GM21381 (cell line): ENCODE data around the gene FREM1.

Experiments
- ATAC-seq: cut with Tn5 transposase; IDR thresholded peaks from one replicate; pipeline ENCODE4 v1.9.1; 2021; ENCODE audit warnings: mild to moderate bottlenecking, moderate library complexity; ENCODE audit not compliant: unreplicated experiment

The FREM1 gene

GRCh38 chr9:14909601-14909960 lies 647 bp downstream of the FREM1 start:
- ATAC-seq, result no peak

GRCh38 chr9:14909181-14909580 lies 1.0 kb downstream of the FREM1 start:
- no peak for ATAC-seq

DNA sequence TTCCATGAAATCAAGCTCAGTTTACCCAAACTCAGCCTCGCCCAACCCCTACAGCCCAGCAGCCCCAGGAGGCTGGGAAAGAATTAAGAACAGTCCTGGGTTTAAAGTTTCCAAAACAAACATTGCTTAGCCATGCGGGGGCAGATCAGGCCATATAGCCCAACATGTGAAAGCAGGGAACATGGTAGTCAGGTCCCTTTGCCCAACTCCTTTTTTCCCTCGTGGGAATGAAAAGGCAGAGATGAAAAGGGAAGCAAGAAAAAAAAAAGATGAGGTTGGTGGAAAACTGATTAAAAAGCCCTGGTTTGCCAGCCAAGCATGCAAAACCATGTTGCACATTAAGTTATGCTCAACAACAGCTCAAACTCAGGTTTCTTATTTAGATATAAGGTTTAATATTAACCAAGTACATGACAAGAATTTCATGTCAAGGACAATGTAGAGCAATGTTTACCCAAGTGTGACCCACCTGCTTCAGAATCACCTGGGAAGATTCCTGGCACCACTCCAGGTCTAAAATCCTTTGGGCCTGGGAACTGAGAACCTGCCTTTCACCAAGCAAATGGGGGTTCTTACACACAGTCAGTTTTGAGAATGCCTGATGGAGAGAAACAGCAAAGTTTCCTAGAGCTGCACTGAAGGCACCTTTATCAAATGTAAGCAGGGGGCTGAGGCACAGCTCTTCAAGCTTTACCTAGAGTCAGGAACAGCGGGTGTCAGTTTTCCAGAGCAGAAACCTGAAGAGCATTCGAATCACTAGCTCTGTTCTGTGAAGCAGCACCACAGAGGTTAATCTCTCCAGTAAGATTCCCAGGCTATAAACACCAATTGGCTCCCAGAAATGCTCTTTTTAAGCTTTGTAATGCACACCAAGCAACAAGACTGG lies 1.7 kb downstream of the FREM1 start:
- ATAC-seq, result no peak

DNA sequence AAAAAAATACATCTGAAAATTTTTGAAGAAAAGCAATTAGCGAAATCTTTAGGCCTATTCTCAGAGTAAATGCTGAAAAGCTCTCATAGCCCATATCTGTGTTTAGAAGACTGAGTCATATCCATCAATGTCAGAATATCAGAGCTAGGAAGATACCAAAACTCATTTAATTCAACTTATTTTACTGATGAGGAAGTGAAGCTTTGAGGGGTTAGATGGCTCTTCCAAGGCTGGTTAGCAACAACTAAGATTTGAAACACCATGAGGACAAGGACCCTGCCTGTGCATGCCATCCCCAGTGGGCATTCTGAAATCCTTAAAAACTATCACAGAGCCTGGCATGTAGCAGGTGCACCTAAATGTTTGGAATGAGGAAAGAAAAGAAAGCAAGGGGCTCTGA lies 2.5 kb downstream of the FREM1 start:
- no peak for ATAC-seq

GRCh38 chr9:14907360-14907685 lies 2.9 kb downstream of the FREM1 start:
- ATAC-seq, result no peak

GRCh38 chr9:14906644-14907359 lies 3.4 kb downstream of the FREM1 start:
- ATAC-seq, result no peak

DNA sequence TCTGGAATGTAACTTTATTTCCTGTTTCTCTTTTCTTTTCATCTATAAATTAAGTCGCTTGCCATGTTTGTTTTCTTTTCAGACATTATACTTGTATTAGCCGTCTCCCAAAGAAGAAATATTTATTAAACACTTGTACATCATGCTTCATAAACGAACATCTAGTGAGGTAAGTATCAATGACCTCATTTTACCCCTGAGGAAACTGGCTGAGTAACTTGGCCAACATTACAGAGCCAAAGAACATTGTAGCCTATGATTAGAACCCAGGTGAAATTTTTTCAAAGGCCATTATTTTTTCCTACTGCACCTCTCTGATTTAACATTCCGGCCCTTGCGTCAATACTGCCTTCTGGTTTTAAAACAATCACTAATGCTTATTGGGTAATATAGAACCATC lies 4.2 kb downstream of the FREM1 start:
- ATAC-seq, result no peak

DNA sequence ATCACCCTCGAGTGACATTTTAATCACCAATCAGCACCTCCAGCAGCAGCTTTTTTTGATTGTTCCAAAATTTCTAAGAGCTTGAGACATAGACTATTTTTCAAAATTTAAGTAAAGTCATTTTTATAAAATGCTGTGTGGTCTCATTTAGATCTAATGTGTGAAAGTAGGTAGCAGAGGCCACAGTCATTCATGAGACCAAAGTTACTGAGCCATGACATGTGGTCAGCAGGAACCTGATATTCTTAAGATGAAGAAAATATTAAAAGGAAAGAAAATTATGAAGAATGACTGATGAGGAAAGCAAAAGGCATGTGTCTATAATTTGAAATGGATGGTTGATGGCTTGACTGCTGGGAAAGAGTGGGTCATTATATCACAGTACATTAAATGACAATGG lies 7.2 kb downstream of the FREM1 start:
- no peak for ATAC-seq

DNA sequence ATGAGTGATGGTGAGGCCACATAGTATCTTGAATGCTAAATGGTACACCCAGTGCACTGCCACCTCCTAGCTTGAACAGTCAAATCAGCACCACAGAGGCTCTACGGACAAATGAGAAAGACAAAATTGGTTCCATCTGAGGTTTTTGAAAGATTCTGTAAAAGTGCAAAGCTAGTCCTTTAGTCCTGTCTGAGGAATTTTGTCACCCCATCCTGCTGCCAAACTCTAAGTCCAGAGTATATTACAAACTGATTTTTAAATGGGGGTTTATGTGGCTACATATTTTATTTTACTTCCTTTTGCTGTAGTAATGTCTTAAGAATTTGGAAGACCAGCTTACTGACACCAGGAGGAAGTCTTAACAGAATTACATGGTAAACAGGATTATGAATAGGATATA lies 7.7 kb downstream of the FREM1 start:
- ATAC-seq, result no peak

GRCh38 chr9:14899815-14900193 lies 10.4 kb downstream of the FREM1 start:
- no peak for ATAC-seq

DNA sequence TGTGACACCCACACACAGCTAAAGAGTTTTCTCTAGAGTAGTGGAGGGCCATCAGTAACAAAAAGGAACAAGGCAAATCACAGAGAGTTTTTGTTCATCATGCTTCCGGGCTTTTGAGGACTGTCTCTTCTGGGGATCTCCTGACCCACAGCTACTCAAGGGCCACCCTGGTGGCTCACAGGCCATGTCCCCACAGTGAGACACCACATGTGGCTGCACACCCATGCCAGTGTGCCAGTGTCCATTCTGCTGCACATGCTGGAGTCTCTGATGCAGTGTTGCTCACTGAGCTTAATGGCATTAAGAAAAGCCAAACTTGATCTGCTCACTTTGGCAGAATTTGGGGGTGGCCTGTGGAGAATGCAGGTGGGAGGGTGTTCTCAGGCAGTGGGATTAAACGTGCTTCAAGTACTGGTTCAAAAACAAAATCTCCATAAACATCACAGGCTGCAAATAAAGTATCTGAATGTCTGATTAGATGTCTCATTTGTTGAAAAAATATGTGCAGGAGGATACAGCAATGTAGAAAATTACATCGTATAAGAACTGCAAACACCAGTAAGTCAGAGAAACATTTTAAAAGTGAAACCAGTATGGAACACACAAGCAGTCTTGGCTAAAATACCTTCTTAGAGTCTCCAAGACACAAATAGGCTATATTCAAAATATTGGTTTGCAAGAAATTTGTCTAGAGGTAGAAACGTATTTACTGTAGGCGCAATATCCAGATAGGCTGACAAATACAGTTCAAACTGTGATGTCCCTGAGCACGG lies 11.0 kb downstream of the FREM1 start:
- ATAC-seq, result no peak

- ATAC-seq, result no peak
Observed at GRCh38 chr9:14895806-14896205, 14.4 kb downstream of the FREM1 start.

GRCh38 chr9:14893280-14893679 lies 16.9 kb downstream of the FREM1 start:
- no peak for ATAC-seq

- no peak for ATAC-seq
Observed at GRCh38 chr9:14891332-14891731, 18.9 kb downstream of the FREM1 start.

GRCh38 chr9:14889451-14889850 lies 20.8 kb downstream of the FREM1 start:
- no peak for ATAC-seq

DNA sequence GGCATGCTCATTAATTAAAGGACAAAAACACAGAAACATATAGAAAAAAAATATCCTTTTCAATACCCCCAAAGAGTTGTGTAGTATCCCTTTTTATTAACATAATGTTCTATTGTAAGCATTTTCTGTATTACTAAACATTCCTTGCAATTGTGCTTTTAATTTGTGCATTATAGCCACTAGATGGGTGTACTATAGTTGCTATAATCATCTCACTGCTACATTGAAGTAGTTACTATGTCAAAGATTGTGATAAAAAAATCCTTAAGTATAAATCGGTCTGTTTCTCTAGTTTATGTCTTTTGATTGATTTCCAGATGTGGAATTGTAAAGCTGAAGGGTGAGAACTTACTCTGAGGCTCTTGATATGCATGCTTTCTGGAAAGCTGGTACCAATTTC lies 21.4 kb downstream of the FREM1 start:
- ATAC-seq, result no peak

DNA sequence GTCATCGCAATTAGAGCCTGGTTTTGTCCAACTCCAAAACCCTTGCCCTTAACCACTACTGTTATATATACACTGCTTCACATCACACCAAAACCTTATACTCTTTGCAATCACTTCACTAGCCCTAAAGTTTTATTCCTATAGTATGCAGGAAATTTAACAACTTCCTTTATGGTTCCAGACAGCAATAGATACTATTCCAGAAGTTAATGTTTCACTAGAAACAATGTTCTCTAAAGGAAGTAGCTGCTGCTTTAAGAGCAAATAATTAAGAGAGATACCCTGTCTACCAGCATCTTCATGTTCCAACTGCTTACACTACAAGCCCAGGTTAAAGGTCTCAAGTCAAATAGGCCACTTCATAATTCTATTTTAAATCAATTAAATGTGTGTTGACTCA lies 22.0 kb downstream of the FREM1 start:
- ATAC-seq, result no peak

DNA sequence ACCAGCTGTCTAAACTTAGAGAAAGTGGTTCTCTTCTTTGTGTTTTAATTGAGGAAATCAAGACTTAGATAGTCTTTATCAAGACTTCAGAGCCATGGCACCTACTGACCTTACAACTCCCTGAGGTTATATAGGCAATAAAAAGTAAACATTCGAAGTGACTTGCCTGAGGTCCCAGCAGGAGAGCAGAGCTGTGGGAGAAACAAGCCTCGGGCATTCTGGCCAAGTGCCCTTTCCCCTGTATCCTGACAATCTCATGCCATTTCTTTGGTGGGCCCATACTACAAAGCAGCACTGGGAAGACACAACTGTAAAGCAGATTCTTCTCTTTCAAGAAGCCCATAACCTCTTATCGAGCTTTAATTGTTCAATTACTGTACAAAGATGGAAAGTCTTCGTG lies 23.1 kb downstream of the FREM1 start:
- ATAC-seq, result no peak

- ATAC-seq, result no peak
Observed at GRCh38 chr9:14883310-14883944, 26.8 kb downstream of the FREM1 start.

- ATAC-seq, result no peak
Observed at GRCh38 chr9:14882090-14882489, 28.1 kb downstream of the FREM1 start.

DNA sequence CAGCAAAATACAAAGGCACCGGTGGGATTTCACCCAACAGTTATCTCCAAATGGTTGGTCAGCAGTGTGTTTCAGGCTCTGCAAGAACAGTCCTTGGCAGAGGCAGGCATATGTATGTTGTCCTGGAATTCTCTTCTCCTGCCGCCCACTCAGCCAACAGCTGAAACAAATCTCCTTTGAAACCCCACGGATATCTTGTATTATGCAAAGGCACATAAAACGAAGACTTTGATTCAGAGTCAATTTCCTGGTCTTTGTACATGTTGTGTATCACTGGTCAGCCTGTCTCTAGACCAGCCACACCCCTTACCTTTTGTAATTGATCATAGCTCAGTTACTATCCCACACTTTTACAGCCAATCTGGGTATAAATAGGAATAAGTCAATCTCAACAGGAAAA lies 29.2 kb downstream of the FREM1 start:
- no peak for ATAC-seq
